Measurements from ENCODE around the gene ATG7. TPM values are rescaled to one million over a fixed set of nuclear protein-coding genes. Genes with fewer than 3 reads are reported as not detected.

The ATG7 gene
- total RNA-seq, 1 donor: 131 TPM

- H3K4me3 ChIP-seq (ENCODE audit: low read depth, low read length): no peak overlapping the region
- TF ChIP-seq CTCF (IDR thresholded peaks at IDR 0.05; ENCODE audit: insufficient read depth, low read depth, low read length): no peak
- no peak for DNase-seq (ENCODE audit: low read depth)
Observed at GRCh38 chr3:11606090-11606784, 334.0 kb downstream of the ATG7 start.

GRCh38 chr3:11606865-11607440, 334.8 kb downstream of the ATG7 start:
- H3K4me3 ChIP-seq (ENCODE audit: low read depth, low read length): no peak overlapping the region
- DNase-seq (ENCODE audit: low read depth): no peak
- no peak for TF ChIP-seq CTCF (IDR thresholded peaks at IDR 0.05; ENCODE audit: insufficient read depth, low read depth, low read length)

Small RNAs within 50 kb of the gene (small RNA-seq; reads per million reads assigned to genes)
- gene AC022001.1 (not detected), gene AC026185.1 (not detected), gene AC083855.1 (not detected)

Other genes starting within 250 kb of the ATG7 start
- gene HRH1, start 117.9 kb upstream of the ATG7 start, total RNA-seq: 13.2 and 26.8 TPM in 2 replicates

All from fibroblast of villous mesenchyme (primary cell).